ENCODE results near the gene BUD13.
A peak's percentile ranks its signal among the peaks of the same experiment; 100 is the strongest.

BUD13 gene

DNA sequence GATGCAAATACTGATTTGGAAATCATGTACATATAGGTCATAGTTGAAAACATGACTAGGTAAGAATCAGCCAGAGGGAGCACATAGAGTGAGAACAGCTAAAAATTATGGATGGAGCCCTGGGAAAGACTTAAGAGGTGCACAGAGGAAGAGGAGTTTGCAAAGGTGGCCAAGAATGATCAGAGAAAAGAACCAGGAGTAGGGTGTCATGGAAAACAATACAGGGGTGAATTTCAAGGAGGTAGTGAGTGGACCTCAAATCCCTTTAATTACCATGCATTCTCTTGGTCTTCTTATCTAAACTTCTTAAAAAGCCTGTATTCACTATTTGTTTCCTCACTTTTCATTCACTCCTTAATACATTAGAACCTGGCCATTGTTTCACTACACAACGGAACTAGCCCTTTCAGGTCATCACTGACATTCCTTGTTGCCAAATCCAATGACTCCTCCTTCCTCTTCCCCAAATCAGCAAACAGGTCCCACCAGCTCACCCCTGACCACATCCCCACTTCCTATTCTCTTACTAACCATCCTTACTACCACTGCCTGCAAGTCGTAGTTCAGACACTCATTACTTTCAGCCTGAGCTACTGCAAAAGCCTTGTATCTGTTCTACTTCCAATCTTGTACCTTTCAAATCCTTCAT, 22.6 kb downstream of the BUD13 start:
- no peak for DNase-seq (ENCODE audit: low spot score)

DNA sequence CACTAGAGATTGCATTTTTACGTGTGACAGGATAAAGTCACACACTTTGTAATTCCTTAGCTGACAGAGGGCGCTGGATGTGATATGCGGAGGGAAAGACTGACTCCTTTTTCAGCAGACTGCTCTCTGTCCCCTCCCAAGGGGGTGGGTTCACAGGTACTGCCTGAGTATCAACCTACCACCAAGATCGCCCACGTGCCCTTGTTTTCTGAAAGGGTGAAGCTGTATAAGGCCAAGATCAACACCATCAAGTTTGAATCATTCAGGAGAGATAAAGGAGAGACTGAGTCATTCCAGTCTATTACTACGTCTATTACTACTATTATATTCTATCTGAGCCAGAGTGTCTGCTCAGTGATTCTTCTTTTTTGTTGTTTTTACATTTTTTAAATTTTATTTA, 30.7 kb downstream of the BUD13 start:
- DNase-seq (ENCODE audit: low spot score) = no peak

- DNase-seq (ENCODE audit: low spot score) = no peak
These were observed 32.0 kb downstream of the BUD13 start for GRCh38 chr11:116740741-116741140.

DNA sequence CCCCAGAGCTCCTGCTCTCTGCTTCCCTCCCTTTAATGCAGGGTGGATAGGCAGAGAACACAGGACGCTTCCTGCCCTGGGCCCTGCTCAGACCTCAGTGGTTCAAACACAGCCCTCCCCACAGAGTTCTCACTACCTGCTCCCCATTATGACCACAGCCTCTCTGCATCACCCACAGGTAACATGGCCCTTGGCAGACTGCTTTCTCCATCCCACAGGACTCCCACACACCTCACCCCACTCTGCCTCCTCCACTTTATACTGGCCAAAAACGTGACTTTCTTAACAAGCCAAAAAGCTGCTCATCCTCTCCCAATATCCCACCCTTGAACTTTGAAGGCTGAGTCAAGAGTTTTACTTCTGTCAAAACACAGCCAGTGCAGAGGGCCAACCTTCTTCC, 33.8 kb downstream of the BUD13 start:
- DNase-seq (ENCODE audit: low spot score) = no peak

- DNase-seq (ENCODE audit: low spot score) = no peak
These were observed 36.0 kb downstream of the BUD13 start for GRCh38 chr11:116736763-116737162.

DNA sequence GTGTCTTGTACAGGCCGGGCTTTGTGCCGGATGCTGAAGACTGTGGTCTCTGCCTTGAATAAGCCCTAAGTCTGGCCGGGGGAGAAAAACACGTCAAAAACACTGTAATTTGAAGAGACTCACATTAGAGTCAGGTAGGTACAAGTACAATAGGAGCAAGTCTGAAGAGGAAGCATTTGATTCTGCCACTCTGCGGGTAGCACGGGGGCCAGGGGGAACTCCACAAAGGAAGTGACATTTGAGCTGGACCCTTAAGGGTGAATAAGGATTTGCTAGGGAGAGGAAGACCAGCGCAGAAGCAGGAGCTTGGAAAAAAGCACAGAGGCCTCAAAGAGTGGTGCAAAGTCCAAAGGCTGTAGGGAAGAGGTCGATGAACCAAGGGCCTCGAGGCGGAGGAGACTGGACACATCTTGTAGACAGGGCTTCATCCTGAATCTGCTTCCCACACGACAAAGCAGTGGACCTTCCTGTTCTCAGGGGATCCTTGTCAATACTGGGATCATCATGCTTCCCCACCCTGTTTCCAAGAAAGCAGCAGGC, 38.7 kb downstream of the BUD13 start:
- no peak for DNase-seq (ENCODE audit: low spot score)

GRCh38 chr11:116733043-116733755, 39.6 kb downstream of the BUD13 start:
- no peak for DNase-seq (ENCODE audit: low spot score)

DNA sequence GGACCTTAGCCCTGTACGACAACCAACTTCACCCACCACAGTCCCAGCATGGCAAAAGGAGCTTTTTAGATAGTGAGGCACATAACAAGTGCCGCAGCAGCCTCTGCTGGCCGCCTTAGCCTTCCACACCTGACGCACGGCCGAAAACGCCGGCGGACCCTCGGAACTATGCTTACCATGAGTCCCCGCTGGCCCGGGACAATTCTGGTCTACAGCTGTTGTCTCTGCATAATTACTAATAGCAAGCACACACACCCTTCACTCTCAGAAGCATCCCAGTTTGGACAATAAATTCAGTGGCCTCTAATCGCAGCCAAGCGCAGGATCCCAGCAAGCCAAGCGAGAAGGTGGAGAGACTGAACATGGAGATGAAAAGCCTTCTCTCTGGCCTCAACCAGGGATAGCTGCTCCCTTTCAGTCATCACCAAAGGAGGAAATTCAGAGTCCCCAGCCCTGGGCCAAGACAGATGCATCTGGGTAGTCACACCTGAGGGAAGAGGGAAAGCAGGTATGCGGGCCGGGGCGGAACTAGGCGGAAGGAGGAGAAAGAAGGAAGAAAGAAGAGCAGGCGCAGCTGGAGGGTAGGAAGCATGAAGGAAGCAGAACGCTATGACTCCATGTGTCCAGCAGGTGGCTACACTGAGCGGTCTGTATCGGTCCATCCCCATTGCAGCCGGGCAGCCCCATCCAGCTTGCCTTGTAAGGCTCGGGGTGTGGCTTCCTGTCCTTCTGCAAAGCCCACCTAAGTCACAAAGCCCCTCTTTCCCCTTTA, 40.3 kb downstream of the BUD13 start:
- DNase-seq (ENCODE audit: low spot score) = peak; percentile 62

GRCh38 chr11:116731821-116732220, 41.0 kb downstream of the BUD13 start:
- DNase-seq (ENCODE audit: low spot score) = no peak

DNA sequence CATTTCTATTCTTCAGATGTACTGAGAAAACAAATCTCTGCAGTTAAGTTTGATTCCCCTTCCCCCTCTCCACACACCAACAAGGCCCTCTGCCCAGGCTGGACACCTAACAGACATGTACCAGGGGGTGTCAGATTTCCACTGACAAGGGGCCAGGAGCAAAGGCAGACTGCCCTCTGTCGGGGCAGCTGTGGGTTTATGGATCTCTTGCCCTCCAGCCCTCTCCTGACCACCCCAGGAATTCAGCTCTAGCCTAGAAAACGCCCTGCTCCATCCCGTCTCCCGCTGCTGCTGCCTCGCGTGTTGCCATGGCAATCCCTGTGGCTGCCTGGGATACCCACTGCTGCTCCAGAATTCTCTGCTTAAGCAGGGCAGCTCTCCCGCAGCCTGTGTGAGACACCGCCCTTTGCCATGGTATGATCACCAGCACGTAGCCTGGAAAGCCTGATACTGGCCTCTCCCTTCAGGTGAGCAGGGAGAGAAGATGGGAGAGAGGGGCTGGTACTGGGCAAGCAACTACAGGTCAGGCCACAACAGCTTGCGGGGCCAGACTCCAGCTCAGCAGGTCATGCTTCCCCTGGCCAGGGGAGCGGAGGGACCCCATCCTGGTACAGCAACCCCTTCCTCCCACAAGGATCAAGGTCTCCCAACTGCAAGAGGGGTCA, 41.6 kb downstream of the BUD13 start:
- no peak for DNase-seq (ENCODE audit: low spot score)

GRCh38 chr11:116730601-116731000, 42.2 kb downstream of the BUD13 start:
- DNase-seq (ENCODE audit: low spot score) = no peak

GRCh38 chr11:116730241-116730561, 42.6 kb downstream of the BUD13 start:
- no peak for DNase-seq (ENCODE audit: low spot score)

DNA sequence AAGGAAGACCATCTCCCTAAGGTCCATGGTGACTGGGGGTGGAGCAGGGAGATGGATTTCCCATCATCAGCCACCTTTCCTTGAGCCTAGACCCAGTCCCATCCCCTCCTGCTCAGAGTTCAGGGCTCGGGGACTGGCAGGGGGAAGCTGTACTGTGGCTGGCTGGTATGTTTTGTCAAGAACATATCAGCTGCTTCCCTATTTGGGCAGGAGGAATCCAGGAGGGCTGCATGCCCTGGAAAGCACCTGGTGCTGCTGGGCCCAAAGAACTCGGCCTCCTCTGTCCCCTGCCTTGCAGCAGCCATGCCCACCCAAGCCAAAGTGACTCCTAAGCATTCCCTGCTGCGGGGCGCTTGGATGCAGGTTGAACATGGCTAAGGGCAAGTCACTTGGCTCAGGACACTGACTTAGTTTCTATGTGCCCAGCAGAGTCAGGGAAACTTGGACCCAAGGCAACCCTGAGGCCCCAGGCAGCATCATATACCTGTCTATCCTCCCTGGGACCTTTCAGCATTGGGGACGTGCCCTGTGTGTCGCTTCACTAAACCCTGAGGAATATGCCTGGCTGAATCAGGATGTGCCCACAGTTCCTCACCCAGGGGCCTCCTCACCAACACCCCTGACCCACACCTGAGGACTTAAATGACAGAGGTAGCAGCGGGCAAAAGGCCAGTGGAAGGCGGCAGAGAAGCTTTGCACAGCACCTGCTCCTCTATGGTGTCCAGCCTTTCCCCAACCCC, 43.1 kb downstream of the BUD13 start:
- DNase-seq (ENCODE audit: low spot score) = no peak

DNA sequence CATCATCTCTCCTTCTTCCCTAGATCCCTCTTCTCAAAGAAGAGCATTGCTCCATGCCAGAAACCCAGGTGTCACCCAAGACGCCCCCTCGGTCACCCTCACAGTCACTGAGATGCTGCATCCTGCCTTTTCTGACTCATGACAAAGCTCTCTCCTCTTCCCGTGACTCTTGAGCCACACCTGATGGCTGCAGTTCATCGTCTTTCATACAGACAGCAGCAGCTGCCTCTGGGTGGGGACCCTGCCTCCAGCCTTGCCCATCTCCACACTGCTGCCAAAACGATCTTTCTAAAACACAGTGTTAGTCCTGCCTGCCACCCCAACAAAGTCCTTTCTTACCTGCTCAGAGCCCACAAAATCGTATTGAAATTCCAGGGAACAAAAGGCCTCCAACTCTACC, 44.8 kb downstream of the BUD13 start:
- no peak for DNase-seq (ENCODE audit: low spot score)

- DNase-seq (ENCODE audit: low spot score) = no peak
These were observed 47.2 kb downstream of the BUD13 start for GRCh38 chr11:116725434-116726221.

DNA sequence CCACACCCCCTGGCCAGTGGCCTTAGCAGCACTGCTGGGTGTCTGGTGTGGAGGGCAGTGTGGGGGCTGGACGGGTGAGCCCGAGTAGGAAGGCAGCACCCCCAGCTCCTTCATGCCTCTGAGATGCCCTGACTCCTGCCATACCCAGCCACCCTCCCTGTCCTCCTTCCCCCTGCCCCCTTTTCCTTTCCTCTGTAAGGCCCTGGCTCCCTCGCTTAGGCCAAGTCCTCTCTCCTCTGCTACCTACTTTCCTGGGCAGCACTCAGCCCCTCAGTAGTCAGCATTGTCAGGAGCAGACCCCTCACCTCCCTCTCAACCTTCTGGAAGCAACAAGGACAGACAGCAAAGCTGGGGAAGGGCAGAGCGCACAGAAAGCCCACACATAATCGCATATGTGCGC, 48.0 kb downstream of the BUD13 start:
- DNase-seq (ENCODE audit: low spot score) = no peak

GRCh38 chr11:116723511-116723910, 49.3 kb downstream of the BUD13 start:
- DNase-seq (ENCODE audit: low spot score) = no peak

DNA sequence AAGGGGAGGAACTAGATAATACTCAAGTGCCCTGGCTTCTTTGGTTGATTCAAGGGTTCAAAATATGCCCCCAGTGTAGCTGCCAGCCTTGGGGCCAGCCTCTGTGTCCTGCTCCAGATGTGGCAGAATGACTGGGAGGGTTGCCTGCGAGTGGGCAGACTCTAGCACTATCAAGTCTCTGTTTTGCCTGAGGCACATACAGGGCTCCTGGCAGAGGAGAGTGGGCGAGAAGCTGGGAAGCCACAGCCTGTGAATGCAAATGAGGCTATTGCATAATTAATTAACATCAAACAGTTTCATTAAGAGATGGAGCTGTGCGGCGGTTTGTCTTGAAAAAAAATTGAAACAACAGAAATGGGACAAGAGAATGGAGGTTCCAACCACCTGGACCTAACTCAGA, 50.8 kb downstream of the BUD13 start:
- no peak for DNase-seq (ENCODE audit: low spot score)

- no peak for DNase-seq (ENCODE audit: low spot score)
These were observed 51.9 kb downstream of the BUD13 start for GRCh38 chr11:116720895-116721294.

DNA sequence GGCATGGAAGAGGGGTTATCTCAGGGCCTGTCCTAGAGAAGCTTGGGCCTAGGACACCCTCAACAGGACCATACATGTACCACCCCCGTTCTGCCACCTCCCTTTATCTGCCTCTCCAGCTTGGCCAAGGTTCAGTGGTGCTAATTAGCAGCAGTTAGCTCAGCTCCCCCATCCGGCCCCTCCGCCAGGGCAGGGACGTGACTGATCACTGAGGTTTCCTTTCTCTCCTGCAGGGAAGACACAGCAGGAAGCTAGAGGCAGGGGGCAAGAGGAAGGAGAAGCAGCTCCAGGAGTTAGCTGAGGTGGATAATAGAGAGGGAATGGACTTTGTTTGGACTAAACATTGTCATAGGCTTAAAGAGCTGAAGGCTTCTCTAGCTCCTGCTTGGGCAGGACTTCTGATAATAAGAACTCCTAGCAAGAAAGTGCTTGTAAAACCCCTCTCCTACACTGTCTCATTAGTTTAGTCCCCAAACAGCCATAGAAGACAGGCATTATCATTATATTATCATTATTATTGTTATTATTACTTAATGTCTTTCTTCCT, 53.8 kb downstream of the BUD13 start:
- DNase-seq (ENCODE audit: low spot score) = no peak

DNA sequence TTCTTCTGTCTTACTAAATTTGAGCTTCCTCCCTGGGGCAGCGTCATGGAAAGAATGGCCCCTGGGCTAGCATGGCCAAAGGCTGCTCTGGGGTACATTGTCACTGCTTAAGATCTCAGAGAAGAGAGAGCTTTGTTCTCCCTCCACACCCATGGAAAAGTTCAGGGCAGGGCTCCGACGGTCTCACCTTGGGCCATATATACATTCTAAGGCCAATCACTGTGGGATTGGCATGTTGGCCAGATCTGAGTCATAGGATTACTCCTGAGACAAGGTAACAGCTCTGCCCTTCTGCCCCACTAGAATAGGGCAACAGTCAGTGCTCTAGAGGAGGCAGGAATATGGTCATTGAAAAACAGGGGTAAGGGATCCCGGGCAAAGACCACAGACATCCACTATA, 56.2 kb downstream of the BUD13 start:
- no peak for DNase-seq (ENCODE audit: low spot score)

All from LoVo (cell line).